Motor neuron (in vitro differentiated cells): ENCODE data around the gene VTI1A. TPM values are rescaled to one million over a fixed set of nuclear protein-coding genes. Genes with fewer than 3 reads are reported as not detected.

Experiments used
- ATAC-seq, 8 experiments: fragments of 200-7000 bp; cut with Tn5 transposase; replicated peaks in 6 of 8; 2 replicates each; pipeline ENCODE4 v1.8.0; 2021; ENCODE audit warnings: mild to moderate bottlenecking in 8 of 8, moderate library complexity in 8 of 8
- H3K27ac ChIP-seq, 2 donors: fragments of 250-450 bp; sonication (Bioruptor Pico); 2 replicates each; pipeline ENCODE4 v1.9.0; 2021; ENCODE audit warnings: antibody characterized with exemption in 2 of 2, mild to moderate bottlenecking in 2 of 2, moderate library complexity in 1 of 2
- H3K4me1 ChIP-seq, 2 donors: fragments of 250-450 bp; sonication (Bioruptor Pico); replicated peaks in 1 of 2; 2 replicates each; pipeline ENCODE4 v1.6.1; 2021; ENCODE audit warnings: antibody characterized with exemption in 2 of 2, mild to moderate bottlenecking in 2 of 2, moderate library complexity in 1 of 2
- H3K4me3 ChIP-seq, 5 donors: fragments of 250-450 bp; sonication (Bioruptor Pico); 2 replicates each; pipeline ENCODE4 v1.9.0; 2021; ENCODE audit warnings: antibody characterized with exemption in 5 of 5, mild to moderate bottlenecking in 5 of 5, moderate library complexity in 4 of 5
- WGBS, 10 experiments: fragments of 450-650 bp; shearing (Covaris generic); methylation state at CpG; one replicate each; pipeline ENCODE4 v1.0.0; 2022; 5-methylcytosine and 5-hydroxymethylcytosine counted together
- in situ Hi-C, 9 experiments: fragments of 400-800 bp; cut with MboI; loops; one replicate each; pipeline ENCODE4 v1.15.0; 2021; ENCODE audit warnings: low sequenced_read_pairs in 9 of 9, low pct_unique_long_range_greater_than_20kb in 2 of 9; ENCODE audit not compliant: unreplicated experiment in 9 of 9
- total RNA-seq, 8 experiments: library from RNA; unstranded; fragments of 300-600 nt; gene quantifications; 2 replicates each; pipeline versions ENCODE4 v1.2.3 to v1.2.4, GENCODE V29; 2022

The VTI1A gene
- total RNA-seq, 8 experiments from 2014 or later: 29.8 to 55.3 (median 42.6) TPM

DNA sequence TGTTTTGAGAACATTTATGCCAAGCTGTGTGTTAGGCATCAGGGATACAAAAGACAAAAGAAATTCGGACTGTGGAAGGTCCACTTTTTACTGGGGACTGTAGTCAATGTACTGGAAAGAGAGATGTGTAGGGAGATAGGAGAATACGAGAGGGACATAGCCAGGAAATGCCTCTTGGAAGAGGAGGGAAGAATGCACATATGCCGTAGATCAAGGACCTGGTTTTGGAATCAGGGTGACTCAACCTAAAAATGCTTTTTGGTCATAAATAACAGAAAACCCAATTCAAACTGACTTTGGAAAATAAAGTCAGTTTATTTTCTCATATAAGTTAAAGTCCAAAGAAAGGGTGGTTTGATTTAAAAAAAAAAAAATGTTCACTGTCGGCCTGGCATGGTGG is 362.7 kb downstream of the VTI1A start:
- WGBS, 10 experiments: 45 to 97% (median 87%) methylated on average over 1 to 4 of the region's 4 CpGs; no CpG with 5 or more reads in 1 of the 10 experiments
- H3K4me1 ChIP-seq: peaks cover 27 to 37% of the 10 kb centered on the region in 2 donors
- ATAC-seq: no peak
- in situ Hi-C loops: no loop called here
- H3K4me3 ChIP-seq: no peak overlapping the region
- no peak overlapping the region for H3K27ac ChIP-seq

- 90 to 100% (median 94%) methylated on average over 1 to 10 of the region's 10 CpGs; no CpG with 5 or more reads in 2 of the 10 experiments for WGBS, 10 experiments
These were observed 363.7 kb downstream of the VTI1A start for GRCh38 chr10:112810711-112811151.

GRCh38 chr10:112811741-112812551 is 364.9 kb downstream of the VTI1A start:
- peak in 5 of 8 experiments; percentile 9 to 93 (median 92) for ATAC-seq
- peaks cover 47 to 58% of the 10 kb centered on the region in 2 donors for H3K4me1 ChIP-seq
- no peak overlapping the region for H3K27ac ChIP-seq
- no peak overlapping the region for H3K4me3 ChIP-seq
- WGBS, 10 experiments: 2 to 64% (median 53%) methylated on average over 3 to 10 of the region's 14 CpGs; no CpG with 5 or more reads in 1 of the 10 experiments
- in situ Hi-C loops: no loop called here

More at GRCh38 chr10:112810711-112811151, 363.7 kb downstream of the VTI1A start:
- ATAC-seq: peak in 1 of 8 experiments; percentile 45
- H3K4me3 ChIP-seq: no peak overlapping the region
- H3K27ac ChIP-seq: no peak overlapping the region
- H3K4me1 ChIP-seq: peaks cover 37 to 47% of the 10 kb centered on the region in 2 donors
- in situ Hi-C loops: no loop called here

- no peak for ATAC-seq
- Histone ChIP-seq H3K27ac (no peak overlapping the region), H3K4me1 (peaks cover 47 to 58% of the 10 kb centered on the region in 2 donors), H3K4me3 (no peak overlapping the region)
- WGBS, 10 experiments: 47 to 100% (median 81%) methylated on average over 1 to 2 of the region's 3 CpGs; no CpG with 5 or more reads in 5 of the 10 experiments
- in situ Hi-C loops: no loop called here
These were observed 365.6 kb downstream of the VTI1A start for GRCh38 chr10:112812586-112812985.

DNA sequence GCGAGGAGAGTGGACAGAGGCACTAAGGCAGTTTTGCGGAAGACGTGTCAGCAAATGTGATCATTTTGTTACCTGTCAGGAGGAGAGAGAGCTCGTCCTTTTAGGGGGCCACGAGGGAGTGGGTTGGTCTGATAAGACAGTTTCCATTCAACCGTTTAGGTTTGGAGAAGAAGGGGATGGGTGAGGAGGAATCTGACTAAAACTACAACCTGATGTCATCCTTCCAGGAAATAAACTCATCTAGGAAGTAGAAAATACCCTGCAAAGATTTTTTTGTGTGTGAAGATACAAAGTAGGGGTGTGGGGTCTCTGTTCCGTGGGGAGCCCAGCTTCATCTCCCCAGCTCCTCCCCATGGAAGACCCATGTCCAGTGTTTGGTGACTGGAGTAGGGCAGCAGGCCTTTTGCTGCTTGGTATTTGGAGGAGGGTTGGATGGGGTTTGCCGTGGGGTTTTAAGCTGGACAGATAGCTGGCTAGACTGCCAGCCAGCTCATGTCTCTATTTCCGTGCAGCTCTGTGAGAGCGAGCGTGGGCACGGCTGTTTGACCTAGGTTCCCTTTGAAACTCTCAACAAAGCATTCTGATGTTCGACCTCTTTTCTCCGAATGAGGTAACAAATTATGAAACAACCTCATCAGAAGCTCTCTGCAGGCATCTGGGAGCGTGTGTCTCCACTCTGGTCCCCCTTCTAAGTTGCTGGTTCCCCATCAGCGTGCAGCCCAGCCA is 367.0 kb downstream of the VTI1A start:
- no peak for ATAC-seq
- Histone ChIP-seq H3K4me3 (no peak overlapping the region), H3K27ac (peak overlapping the region in 1 of 2 donors; percentile 59), H3K4me1 (peaks cover 47 to 58% of the 10 kb centered on the region in 2 donors)
- 47 to 100% (median 90%) methylated on average over 2 to 9 of the region's 16 CpGs; no CpG with 5 or more reads in 1 of the 10 experiments for WGBS, 10 experiments
- in situ Hi-C loops: no loop called here

- Histone ChIP-seq H3K27ac (peak overlapping the region; percentile 30 to 59), H3K4me3 (no peak overlapping the region), H3K4me1 (peaks cover 47 to 57% of the 10 kb centered on the region in 2 donors)
- peak in 7 of 8 experiments; percentile 8 to 93 (median 89) for ATAC-seq
- in situ Hi-C loops: no loop called here
- WGBS, 10 experiments: 0 to 73% (median 42%) methylated on average over 2 to 12 of the region's 16 CpGs
These were observed 368.4 kb downstream of the VTI1A start for GRCh38 chr10:112815269-112816032.

DNA sequence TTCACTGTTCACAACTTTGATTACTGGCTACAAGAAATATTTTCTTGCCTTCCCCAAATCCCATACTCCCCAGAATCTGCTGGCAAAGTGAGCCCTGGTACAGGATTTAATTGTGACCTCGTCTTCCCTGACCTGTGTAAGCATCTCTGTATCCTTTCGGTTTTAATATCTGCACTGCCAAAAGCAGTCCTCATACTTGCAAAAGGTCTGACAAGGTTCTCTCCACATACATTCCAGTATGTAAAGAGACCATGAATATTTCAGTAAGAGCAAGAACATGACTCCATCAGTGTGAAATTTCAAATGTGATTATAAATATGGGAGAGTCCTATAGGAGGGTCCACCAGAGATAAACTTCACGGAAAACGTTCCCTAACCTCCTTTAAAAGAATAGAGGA is 369.0 kb downstream of the VTI1A start:
- in situ Hi-C loops: no loop called here
- H3K4me1 ChIP-seq: peaks cover 47 to 53% of the 10 kb centered on the region in 2 donors

GRCh38 chr10:112816891-112817290 is 369.9 kb downstream of the VTI1A start:
- Histone ChIP-seq H3K27ac (no peak overlapping the region), H3K4me3 (no peak overlapping the region), H3K4me1 (peaks cover 44 to 50% of the 10 kb centered on the region in 2 donors)
- ATAC-seq: no peak
- in situ Hi-C loops: no loop called here
- 70 to 95% (median 80%) methylated on average over 1 to 11 of the region's 13 CpGs; no CpG with 5 or more reads in 1 of the 10 experiments for WGBS, 10 experiments

More for the DNA sequence above, 369.0 kb downstream of the VTI1A start:
- Histone ChIP-seq H3K27ac (no peak overlapping the region), H3K4me3 (no peak overlapping the region)
- ATAC-seq: peak in 2 of 8 experiments; percentile 9 to 27
- WGBS, 10 experiments: 23 to 90% (median 79%) methylated on average over 2 to 4 of the region's 4 CpGs; no CpG with 5 or more reads in 2 of the 10 experiments

DNA sequence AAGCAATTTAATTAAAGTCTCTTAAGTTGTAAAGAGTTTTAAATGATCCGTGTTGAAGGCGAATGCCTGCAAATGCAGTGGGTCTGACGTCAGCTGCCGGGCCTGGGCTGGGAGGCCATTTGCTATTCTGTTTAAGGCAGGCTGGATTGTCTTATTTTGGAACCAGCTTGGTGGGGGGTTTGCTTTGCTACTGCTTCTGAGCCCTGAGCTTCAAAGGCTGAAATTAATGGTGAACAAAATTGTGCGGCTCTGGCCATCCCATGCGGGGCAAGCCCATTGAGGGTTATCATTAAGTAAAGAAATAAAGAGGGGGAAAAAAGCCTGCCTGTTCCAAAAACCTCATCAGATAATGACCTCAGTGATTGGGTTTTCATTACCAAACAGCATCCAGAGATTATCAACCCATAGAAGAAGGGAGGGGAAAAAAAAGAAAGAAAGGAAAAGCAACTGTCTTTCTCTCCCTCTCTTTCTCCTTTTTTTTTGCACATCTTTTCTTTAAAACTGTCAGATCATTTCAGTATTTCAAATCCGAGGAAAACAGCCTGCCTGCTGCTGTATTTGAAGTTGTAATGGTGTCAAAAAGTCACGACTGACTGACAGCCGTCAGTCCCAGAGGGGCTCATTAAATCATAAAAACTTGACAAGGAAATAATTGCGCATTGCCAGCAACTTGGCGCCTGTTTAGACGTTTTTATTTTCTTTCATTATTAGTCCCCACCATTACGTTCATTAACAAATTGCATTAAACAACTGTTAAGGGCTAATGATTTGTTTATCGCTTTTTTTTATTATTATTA is 371.2 kb downstream of the VTI1A start:
- peaks cover 35 to 37% of the 10 kb centered on the region in 2 donors for H3K4me1 ChIP-seq
- H3K4me3 ChIP-seq: no peak overlapping the region
- ATAC-seq: no peak
- 65 to 97% (median 87%) methylated on average over 2 to 14 of the region's 14 CpGs for WGBS, 10 experiments
- in situ Hi-C loops: no loop called here
- no peak overlapping the region for H3K27ac ChIP-seq

DNA sequence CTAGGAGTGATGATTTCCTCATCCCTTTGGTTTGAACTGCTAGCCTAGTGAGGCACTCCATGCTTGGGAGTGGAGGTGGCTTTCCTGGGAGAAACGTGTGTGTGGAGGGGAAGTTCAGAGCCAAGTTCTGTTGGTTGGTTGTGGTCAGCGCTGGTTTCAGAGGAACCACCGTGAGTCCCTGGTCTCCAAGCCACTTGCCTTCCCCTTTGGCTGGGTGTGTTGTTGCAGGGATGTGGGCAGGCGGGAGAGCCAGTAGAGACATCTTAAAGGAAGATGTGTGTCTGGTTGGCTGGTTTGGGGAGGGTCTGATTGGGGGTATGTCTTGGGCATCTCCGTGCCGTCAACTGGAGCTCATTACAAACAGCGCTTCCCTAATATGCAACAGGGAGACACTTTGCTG is 372.2 kb downstream of the VTI1A start:
- H3K27ac ChIP-seq: no peak overlapping the region
- H3K4me1 ChIP-seq: peaks cover 25 to 26% of the 10 kb centered on the region in 2 donors
- in situ Hi-C loops: no loop called here
- 93 to 100% (median 100%) methylated on average over 2 to 5 of the region's 7 CpGs; no CpG with 5 or more reads in 5 of the 10 experiments for WGBS, 10 experiments
- ATAC-seq: no peak
- no peak overlapping the region for H3K4me3 ChIP-seq

DNA sequence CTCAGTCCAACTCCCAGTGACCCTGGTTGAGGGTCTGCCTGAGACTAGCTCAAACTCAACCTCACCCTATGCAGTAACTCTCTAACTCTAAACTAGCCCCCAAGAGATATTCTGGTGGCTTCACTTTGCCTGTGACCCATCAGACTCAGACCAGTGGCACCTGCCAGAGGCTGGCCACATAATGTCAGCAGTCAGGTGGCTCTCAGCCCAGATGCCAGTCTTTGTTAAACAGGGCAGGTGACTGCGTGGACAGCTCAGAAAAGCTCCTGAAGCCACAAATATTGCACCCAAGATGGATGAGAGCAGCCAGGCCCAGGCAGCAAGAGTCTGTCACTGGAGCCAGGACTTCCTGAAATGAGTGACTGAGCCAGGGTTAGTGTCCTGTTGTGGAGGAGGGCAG is 373.3 kb downstream of the VTI1A start:
- no peak for ATAC-seq
- no peak overlapping the region for H3K27ac ChIP-seq
- no peak overlapping the region for H3K4me3 ChIP-seq
- in situ Hi-C loops: no loop called here
- 83 to 100% (median 100%) methylated on average over 1 of the region's 1 CpG; no CpG with 5 or more reads in 7 of the 10 experiments for WGBS, 10 experiments
- peaks cover 14 to 15% of the 10 kb centered on the region in 2 donors for H3K4me1 ChIP-seq

DNA sequence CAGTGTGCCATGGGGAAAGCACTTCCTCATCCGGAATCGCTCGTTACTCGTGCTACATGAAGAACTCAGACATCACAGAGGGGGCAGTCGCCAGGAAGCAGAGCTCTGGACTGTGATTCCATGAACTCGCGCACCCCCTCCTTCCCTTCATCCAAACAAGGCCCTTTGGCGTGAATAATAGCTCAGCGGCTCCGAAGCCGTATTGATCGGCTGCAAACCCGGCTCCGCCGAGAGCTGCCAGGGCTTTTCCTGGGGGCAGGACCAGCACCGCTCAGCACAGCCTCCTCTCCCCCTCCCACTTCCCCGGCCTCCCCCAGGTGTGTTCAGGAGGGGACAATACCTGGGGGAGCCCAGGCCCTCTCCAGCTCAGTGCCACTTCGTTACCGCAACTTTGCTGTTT is 374.0 kb downstream of the VTI1A start:
- ATAC-seq: no peak
- in situ Hi-C loops: no loop called here
- peaks cover 7 to 8% of the 10 kb centered on the region in 2 donors for H3K4me1 ChIP-seq
- H3K4me3 ChIP-seq: no peak overlapping the region
- no peak overlapping the region for H3K27ac ChIP-seq
- 92 to 100% (median 93%) methylated on average over 1 to 8 of the region's 19 CpGs; no CpG with 5 or more reads in 7 of the 10 experiments for WGBS, 10 experiments
